HG03064 (cell line): ENCODE measurements around the gene DNAAF5.
A peak's percentile ranks its signal among the peaks of the same experiment; 100 is the strongest.

Source experiments
- ATAC-seq: cut with Tn5 transposase; IDR thresholded peaks from one replicate; pipeline ENCODE4 v1.9.1; 2021; ENCODE audit warnings: low read depth; ENCODE audit not compliant: unreplicated experiment

Gene DNAAF5

GRCh38 chr7:726084-726853, at the start of gene DNAAF5:
Gene DNAAF5 (plus strand): TSS chr7:726699. CDS start chr7:726721, 22 bp downstream.
- ATAC-seq: peak; percentile 85

DNA sequence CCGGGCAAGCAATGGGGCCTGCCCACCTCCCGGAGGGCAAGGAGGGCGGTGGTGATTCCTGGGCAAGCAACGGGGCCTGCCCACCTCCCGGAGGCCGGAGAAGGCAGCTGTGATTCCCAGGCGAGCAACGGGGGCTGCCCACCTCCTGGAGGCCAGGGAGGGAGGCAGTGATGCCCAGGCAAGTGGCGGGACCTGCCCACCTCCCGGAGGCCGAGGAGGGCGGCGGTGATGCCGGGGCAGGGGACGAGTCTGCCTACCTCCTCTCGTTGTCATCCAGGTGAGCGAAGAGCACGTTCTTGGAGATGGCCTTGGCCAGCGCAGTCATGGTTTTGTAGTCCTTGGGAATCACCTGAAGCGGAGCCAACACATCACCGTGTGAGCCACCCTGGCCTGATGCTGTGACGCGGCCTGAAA, 49.5 kb upstream of the DNAAF5 start:
- no peak for ATAC-seq

- ATAC-seq: no peak
Observed at GRCh38 chr7:680411-681127, 45.9 kb upstream of the DNAAF5 start.

DNA sequence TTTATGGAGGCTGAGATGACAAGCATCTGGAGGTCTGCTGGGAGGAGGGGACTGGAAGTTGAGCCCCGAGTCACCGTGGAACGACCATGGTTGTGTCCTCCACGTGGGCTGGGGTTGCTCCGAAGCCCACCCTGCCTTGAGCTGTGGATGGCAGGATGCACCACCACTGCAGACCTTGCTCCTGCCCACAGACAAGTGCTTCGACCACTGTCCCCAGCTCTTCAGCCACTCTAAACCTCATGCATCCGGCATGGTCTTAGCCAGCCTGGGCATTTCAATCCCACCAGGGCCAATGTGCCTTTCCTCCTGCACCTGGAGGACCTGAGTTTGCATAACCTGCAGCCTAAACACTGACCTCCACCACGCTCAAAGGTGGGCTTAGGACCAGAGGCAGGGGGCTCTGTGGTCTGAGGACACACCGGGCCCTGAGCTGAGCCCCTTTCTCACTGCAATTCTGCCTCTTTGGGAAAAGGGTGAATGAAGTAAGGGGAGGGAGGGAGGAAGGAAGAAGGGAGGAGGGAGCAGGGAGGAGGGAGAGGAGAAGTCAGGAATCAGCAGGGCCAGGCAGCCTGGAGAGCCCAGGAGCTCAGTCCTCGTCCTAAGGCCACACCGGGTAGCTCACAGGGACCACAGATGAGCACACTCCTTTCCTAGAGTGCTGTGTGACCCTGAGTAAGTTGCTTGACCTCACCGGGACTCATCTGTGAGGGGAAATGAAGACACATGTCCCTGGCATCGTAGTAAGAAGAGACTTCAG, 44.8 kb upstream of the DNAAF5 start:
- no peak for ATAC-seq

- ATAC-seq: no peak
Observed at GRCh38 chr7:682810-683209, 43.7 kb upstream of the DNAAF5 start.

- no peak for ATAC-seq
Observed at GRCh38 chr7:683526-684205, 42.8 kb upstream of the DNAAF5 start.

DNA sequence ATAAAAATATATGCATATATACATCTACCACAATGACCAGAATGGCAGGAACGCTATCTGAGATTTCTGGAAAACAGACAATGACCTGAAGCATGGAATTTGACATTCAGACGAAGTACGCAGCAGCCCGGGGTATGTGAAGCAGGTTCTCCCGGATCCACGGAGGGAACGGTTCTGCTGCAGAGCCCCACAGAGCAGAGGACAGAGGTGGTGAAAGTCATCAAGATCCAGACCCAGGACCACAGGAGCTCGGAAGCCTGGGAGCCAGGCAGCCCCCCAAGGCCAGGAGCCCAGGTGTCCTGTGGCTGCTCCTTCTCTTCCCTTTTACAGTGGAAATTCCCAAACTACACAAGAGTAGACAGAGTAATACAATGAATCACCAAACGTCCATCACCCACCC, 42.1 kb upstream of the DNAAF5 start:
- ATAC-seq: no peak

DNA sequence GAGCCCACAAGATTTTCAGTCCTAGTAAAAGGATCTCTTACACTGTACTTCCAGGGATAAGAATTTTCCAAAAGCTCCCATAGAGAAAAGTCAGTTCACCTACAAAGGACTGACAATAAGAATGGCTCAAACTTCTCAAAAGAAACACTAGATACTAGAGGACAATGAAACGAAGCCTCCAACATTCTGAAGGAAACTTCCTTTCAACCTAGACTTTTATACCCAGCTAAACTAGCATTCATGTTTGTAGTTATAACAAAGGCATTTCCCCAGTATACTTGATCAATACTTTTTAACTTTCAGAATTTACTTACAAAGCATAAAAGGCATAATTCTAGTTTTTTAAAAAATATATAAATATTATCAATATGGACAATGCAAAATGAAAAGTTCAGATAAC, 41.0 kb upstream of the DNAAF5 start:
- no peak for ATAC-seq

DNA sequence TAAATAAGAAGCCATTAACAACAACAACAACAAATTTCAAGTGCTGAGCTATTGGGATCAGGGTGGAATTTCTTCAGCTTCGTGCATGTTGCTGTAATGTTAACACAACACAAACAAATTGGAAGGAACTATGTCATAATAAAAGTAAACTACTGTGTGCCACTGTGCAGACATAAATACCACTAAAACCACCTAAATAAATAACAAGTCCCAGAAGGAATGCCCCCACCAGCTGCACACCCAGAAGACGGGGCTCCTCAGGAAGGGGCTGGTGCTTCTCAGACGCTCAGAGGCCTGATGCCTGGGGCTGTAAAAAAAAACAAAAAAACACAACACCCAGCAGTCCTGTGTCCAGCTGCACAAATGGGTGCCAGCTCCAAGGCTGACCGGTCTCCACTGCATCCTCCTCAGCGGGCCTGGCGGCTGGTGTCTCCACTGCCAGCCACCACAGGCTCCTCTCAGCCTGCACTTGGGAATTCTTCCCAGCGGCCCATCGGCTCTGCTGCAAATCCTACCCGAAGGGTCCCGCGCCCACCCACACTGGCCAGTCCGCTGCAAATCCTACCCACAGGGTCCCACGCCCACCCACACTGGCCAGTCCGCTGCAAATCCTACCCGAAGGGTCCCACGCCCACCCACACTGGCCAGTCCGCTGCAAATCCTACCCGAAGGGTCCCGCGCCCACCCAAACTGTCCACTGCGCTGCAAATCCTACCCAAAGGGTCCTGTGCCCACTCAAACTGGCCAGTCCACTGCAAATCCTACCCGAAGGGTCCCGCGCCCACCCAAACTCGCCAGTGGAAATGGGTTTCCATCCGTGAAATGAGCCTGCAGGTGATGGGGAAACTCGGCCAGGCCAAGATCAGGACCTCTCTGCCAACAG, 35.8 kb upstream of the DNAAF5 start:
- no peak for ATAC-seq

DNA sequence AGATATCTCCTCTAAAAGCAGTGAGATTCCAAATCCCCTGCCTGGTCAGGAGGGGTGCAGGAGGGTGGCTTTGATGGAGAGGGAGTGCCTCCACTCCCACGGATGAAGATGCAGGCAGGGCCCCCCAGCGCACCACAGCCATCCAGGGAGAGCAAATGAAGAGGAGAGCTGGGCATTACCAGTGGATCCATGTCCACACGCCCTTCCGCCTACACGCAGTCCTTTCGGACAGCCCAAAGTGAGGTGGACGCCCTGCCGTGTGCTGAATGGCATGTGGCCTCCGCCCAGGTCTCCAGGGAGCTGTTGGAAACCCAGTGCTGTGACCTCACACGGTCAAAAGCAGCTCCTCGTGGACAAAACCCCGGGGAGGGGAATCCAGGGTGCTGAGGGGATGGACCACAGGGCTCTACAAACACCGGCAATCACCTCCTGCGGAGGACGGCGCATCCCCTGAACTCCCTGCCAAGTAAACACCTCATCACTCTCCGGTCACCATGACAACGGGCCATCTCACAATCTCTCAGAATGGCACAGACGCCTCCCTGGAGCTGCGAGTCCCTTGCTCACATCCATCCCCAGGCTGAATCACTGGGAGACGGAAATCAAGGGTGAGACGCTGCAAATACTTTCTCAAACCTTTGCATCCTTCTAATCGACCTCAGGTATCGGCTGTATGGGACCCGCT, 35.0 kb upstream of the DNAAF5 start:
- ATAC-seq: no peak

- no peak for ATAC-seq
Observed at GRCh38 chr7:693280-693679, 33.2 kb upstream of the DNAAF5 start.

DNA sequence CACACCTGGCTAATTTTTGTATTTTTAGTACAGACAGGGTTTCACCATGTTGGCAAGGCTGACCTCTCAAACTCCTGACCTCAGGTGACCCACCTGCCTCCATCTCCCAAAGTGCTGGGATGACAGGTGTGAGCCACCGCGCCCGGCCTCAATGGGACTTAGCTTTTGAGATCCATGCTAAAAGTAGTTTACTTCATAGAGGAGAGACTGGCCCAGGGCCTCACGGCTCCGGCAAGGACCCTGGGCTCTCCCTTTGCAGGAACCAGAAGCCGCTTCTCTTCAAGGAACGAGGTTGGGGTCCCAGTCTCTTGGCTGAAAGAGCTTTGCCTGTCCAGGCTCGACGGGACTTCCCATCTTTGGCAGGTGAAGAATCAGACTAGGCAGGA, 30.1 kb upstream of the DNAAF5 start:
- no peak for ATAC-seq

DNA sequence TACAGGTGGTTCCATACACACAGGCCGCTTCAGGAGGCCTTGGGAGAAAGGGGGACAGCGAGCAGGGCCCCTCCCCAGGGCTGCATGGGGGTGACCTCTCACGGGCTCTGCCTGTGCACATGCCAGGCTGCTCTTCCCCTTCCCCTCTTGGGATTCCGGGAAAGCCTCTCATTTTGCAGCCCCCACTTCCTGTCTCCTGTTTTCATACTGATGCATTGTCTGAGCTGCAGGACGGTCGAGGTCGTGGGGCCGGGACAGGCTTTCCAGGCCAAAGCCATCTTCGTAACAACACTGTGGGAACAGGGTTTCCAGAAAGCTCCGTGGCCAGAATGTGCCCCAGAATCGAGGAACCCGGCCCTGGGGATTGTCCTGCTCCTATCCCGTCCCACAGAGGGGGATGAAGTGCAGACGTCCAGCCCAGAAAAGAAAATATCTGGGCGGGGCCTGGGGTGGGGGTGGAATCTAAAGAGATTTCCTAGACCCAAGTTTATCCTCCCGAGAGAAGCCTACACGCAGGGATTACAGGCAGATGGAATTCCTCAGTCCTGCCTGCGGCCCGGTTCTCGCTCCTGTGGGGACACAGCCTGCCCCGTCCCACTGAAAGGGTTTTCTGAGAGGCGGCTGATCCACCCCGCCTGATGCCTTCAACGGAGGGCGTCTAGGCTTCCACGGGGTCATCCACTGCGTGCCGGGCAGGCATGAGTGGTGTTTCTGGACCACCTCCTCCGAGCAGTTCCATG, 29.5 kb upstream of the DNAAF5 start:
- ATAC-seq: no peak

GRCh38 chr7:698515-699475, 27.7 kb upstream of the DNAAF5 start:
- no peak for ATAC-seq

GRCh38 chr7:699476-700170, 26.9 kb upstream of the DNAAF5 start:
- no peak for ATAC-seq

DNA sequence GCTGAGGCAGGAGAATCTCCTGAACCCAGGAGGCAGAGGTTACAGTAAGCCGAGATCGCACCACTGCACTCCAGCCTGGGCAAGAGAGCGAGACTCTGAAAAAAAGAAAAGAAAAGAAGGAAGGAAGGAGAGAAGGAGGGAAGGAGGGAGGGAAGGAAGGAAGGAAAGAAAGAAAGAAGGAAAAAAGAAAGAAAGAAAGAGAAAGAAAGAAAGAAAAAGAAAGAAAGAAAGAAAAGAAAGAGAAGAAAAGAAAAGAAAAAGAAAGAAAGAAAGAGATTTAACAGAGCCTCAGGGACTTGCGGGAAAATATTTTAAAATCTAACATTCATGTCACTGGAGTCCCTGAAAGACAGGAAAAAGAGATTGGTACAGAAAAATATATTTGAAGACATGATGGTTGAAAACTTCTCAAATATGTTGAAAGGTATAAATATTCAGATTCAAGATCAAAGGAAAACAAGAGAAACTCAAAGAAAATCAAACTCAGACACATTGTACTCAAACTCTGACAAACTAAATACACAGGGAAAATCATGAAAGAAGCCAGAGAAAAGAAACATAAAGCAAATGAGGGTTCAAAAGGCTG, 25.3 kb upstream of the DNAAF5 start:
- ATAC-seq: no peak

GRCh38 chr7:703049-703448, 23.4 kb upstream of the DNAAF5 start:
- ATAC-seq: no peak
